Vagina (tissue), 2 donors: ENCODE results near the gene SCD5. TPM values are rescaled to one million over a fixed set of nuclear protein-coding genes. Genes with fewer than 3 reads are reported as not detected.

Source experiments
- DNase-seq, 2 donors: peaks; one replicate each; pipeline ENCODE4 v3.0.0-alpha.2; 2017; ENCODE audit errors: extremely low spot score in 2 of 2
- H3K27ac ChIP-seq: fragments of 200-600 bp; sonication (generic); one replicate; pipeline ENCODE4 v1.5.1; 2019
- H3K27me3 ChIP-seq: fragments of 200-600 bp; sonication (generic); one replicate; pipeline ENCODE4 v1.5.1; 2019
- H3K36me3 ChIP-seq, 2 donors: fragments of 200-600 bp; sonication (generic); one replicate each; pipeline ENCODE4 v1.5.1; 2017 to 2019
- H3K4me1 ChIP-seq: fragments of 200-600 bp; sonication (generic); one replicate; pipeline ENCODE4 v1.5.1; 2019
- H3K4me3 ChIP-seq, 2 donors: fragments of 200-600 bp; sonication (generic); 1 replicate in 1 of 2; 2 replicates in 1 of 2; pipeline ENCODE4 v1.5.1; 2016 to 2019
- H3K9me3 ChIP-seq: fragments of 200-600 bp; sonication (generic); one replicate; pipeline ENCODE4 v1.5.1; 2019
- CTCF ChIP-seq, 3 experiments: fragments of 450-650 bp in 2 of 3; fragments of 200-600 bp in 1 of 3; sonication (generic) in 1 of 3; IDR thresholded peaks; one replicate each; pipeline ENCODE4 v1.5.1; 2017 to 2019; ENCODE audit warnings: antibody characterized with exemption in 3 of 3, mild to moderate bottlenecking in 2 of 3, moderate library complexity in 2 of 3
- POLR2A ChIP-seq, 2 donors: fragments of 450-650 bp; IDR thresholded peaks; one replicate each; pipeline ENCODE4 v1.6.1; 2017; ENCODE audit warnings: antibody characterized with exemption in 2 of 2, mild to moderate bottlenecking in 2 of 2, moderate library complexity in 2 of 2
- POLR2AphosphoS5 ChIP-seq, 2 donors: sonication (generic); formaldehyde crosslinking; IDR thresholded peaks; one replicate each; pipeline ENCODE4 v1.9.0; 2017; ENCODE audit warnings: antibody characterized with exemption in 2 of 2, mild to moderate bottlenecking in 2 of 2, low read depth in 1 of 2; ENCODE audit not compliant: insufficient read depth in 1 of 2
- intact Hi-C: fragments of 100-400 bp; cut with DNase I; formaldehyde crosslinking; loops from one replicate; pipeline ENCODE4 v1.15.1; 2023
- microRNA counts, 2 donors: library from miRNA; unstranded; fragments of <30 nt; microRNA quantifications; one replicate each; lab custom pipeline; 2016 to 2017
- microRNA-seq: library from miRNA; unstranded; fragments of <30 nt; microRNA quantifications from one replicate; pipeline ENCODE4, GENCODE V29; 2017; ENCODE audit warnings: borderline number of aligned reads, borderline replicate concordance
- small RNA-seq: library from RNA; depleted of rRNA; stranded (forward); fragments of <200 nt; gene quantifications from one replicate; pipeline ENCODE3, GENCODE V24; 2016
- total RNA-seq: library from RNA; depleted of rRNA; stranded (reverse); fragments of >200 nt; gene quantifications from one replicate; pipeline ENCODE4 v1.2.3, GENCODE V29; 2016

Gene SCD5
- total RNA-seq, 1 donor from 2014 or later = 16.9 TPM

- Histone ChIP-seq H3K36me3 (no peaks in the 10 kb centered on the region), H3K9me3 (no peaks in the 10 kb centered on the region), H3K27me3 (no peaks in the 10 kb centered on the region), H3K4me3 (no peak overlapping the region), H3K4me1 (no peaks in the 10 kb centered on the region), H3K27ac (no peak overlapping the region)
- TF ChIP-seq POLR2AphosphoS5 (IDR thresholded peaks at IDR 0.05; ENCODE audit: insufficient read depth in 1 of 2, low read depth in 1 of 2) = no peak
- no peak for TF ChIP-seq CTCF (IDR thresholded peaks at IDR 0.05)
- TF ChIP-seq POLR2A (IDR thresholded peaks at IDR 0.05) = no peak
- DNase-seq = no peak
- intact Hi-C loops = no loop called here
Observed at GRCh38 chr4:82579932-82580331, 218.7 kb downstream of the SCD5 start.

MicroRNAs encoded within 50 kb of the gene (microRNA counts, 767-probe panel; counts per million panel counts)
- microRNA hsa-miR-575 (lab: Ali Mortazavi, UCI) = 261 to 899 counts per million in 2 donors

Small RNA genes within 50 kb of the gene (microRNA-seq; reads per million reads assigned to microRNA genes)
- gene MIR575 = not detected

Small RNA genes within 50 kb of the gene (small RNA-seq; reads per million reads assigned to genes)
- gene MIR575 = not detected

Other genes starting within 250 kb of the SCD5 start
- gene TMEM150C, start 236.8 kb downstream of the SCD5 start, total RNA-seq = 10.6 TPM
- 133 TPM for gene SEC31A, start 92.4 kb upstream of the SCD5 start, total RNA-seq
- gene THAP9, start 101.9 kb upstream of the SCD5 start, total RNA-seq = 4.2 TPM
- gene LIN54, start 212.0 kb upstream of the SCD5 start, total RNA-seq = 25.0 TPM
- 18.7 TPM for gene COPS4, start 236.4 kb upstream of the SCD5 start, total RNA-seq